Measurements from ENCODE around the gene DHX35.

DHX35 gene
- total RNA-seq, result 28.5 to 31.0 reads per million in 2 experiments

DNA sequence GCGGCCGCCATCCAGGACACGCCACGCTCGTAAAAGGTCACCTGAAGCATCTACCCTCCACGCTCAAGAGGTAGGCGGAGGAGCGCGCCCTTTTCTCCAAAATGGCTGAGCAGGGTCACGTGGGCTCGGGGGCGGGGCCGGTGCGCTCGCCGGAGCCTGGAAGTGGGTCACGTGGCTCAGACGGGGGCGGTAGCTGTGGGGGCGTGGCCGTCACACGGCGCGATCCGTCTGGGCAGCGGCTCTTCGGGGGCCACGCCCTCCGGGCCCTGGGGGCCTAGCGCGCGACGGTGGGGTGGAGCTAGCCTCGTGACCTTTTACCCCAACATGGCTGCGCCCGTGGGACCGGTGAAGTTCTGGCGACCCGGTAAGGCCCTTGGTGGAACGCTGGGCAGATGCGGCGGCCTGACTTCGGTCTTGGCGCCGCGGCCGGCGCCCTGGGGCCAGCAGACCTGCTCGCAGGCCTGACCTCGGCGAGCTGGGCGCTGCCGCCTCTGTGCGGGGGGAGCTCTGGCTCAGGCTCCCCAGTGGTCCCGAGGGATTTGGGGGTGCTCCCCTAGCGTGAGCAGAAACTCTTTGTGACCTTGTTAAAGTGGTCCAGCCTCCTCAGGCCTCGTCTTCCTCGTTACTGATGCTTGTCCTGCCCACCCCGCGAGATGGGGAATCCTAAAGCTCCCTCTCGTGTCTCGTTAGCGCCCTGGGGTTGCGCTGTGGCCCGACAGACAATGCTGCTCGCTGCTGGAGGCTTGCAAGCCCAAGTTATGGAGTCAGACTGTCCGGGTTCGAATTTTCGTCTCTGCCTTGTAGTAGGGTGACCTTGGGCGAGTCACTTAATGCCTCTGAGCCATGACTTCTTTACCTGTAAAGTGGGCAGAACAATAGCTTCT, at the start of gene DHX35:
Gene DHX35, plus strand, starts transcription at position 301 of the 884 bp plus-strand sequence. Its CDS starts 24 bp downstream, at position 325.
- peak; percentile 98 for DNase-seq (ENCODE audit: low read depth)

GRCh38 chr20:38915355-38915754, 46.8 kb upstream of the DHX35 start:
- DNase-seq (ENCODE audit: low read depth), result no peak

DNA sequence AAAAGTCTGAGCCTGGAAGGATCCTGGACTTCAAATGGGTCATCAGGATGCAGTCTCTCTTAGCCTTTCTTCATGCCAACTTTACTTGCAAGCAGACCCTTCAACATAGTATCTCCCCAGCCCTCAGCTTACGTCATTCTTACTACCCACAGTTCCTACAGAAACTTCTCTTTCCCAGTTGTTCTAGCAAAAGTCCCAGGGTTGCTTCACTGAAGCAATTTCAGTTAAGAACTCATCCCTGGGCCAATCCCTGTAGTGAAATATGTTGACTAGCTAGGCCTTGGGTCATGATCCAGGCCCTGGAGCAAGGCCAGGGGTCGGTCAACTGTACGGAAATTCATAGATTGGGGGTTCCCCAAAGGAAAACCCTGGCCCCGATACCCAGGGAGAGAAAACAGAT, 44.5 kb upstream of the DHX35 start:
- no peak for DNase-seq (ENCODE audit: low read depth)

DNA sequence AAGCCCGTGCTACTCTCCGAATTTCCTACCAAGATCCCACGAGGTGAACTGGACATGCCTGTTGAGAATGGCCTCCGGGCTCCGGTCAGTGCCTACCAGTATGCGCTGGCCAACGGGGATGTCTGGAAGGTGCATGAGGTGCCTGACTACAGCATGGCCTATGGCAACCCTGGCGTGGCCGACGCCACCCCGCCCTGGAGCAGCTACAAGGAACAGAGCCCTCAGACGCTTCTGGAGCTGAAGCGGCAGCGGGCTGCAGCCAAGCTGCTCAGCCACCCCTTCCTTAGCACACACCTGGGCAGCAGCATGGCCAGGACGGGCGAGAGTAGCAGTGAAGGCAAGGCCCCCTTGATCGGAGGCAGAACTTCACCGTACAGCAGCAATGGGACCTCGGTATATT, 44.0 kb upstream of the DHX35 start:
- DNase-seq (ENCODE audit: low read depth), result no peak

DNA sequence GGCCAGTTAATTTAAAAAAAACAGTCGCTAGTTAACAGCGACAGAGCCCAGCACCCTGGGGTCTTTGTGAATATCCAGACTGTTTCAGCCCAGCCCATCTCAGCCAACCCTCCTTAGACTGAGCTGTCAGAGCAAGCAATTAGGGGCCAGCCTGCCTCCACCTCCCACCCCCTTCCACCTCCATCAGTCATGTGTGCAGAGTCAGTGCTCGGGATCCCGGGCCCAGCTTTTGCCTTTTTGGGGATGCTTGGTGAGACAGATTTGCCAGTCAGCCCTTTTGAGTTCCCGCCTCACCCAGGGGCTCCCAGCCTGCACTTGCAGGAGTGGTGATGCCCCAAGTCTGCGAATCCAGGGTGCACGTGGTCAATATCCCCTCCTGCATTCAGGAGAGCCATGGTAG, 42.5 kb upstream of the DHX35 start:
- DNase-seq (ENCODE audit: low read depth), result no peak

DNA sequence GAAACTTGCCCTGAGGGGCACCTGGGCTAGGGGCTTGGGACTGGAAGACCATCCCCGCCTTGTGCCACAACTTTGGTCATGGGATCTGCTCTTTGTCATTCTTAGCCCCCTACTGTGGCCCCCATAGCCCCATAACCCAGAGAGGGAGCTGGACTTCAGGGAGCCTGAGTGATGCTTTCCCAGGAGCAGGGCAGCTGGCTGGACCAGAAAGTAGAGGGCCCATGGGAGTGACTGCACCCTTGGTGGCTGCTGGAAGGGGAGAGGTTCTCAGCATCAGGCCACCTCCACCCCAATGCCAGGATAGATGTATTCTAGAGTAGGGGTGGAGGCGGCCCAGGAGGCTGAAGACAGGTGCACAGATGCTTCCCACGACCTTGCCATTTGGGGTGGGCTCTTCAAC, 41.7 kb upstream of the DHX35 start:
- DNase-seq (ENCODE audit: low read depth), result no peak

- no peak for DNase-seq (ENCODE audit: low read depth)
These were observed 41.3 kb upstream of the DHX35 start for GRCh38 chr20:38920851-38921250.

GRCh38 chr20:38924718-38925117, 37.4 kb upstream of the DHX35 start:
- DNase-seq (ENCODE audit: low read depth), result no peak

DNA sequence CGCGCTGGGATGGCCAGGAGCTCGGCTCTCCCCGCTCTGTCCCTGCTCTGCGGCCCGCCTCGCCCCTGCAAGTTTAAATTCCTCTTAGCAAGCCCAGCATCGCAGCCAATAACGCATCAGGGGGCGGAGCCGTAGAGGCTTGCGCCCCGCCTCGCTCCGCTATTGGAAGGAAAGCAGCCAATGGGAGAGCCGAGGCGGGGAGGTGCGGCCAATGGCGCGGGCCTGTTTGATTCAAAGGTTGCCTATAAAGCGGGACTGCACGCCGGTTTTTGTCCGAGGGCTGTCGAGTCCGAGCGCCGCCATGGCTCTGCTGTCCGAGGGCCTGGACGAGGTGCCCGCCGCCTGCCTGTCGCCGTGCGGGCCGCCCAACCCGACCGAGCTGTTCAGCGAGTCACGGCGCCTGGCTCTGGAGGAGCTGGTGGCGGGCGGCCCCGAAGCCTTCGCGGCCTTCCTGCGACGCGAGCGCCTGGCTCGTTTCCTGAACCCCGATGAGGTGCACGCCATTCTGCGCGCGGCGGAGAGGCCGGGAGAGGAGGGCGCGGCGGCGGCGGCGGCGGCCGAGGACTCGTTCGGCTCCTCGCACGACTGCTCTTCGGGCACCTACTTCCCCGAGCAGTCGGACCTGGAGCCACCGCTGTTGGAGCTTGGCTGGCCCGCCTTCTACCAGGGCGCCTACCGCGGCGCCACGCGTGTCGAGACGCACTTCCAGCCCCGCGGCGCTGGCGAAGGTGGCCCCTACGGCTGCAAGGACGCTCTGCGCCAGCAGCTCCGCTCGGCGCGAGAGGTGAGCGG, 35.8 kb upstream of the DHX35 start, which contains the start of gene FAM83D:
Gene FAM83D, plus strand, starts transcription at position 276 of the 792 bp plus-strand sequence. Its CDS starts 26 bp downstream, at position 302.
- DNase-seq (ENCODE audit: low read depth), result peak; percentile 87

- no peak for DNase-seq (ENCODE audit: low read depth)
These were observed 35.1 kb upstream of the DHX35 start for GRCh38 chr20:38926934-38927616.

GRCh38 chr20:38927902-38928578, 34.1 kb upstream of the DHX35 start:
- DNase-seq (ENCODE audit: low read depth), result no peak

GRCh38 chr20:38930242-38930569, 31.9 kb upstream of the DHX35 start:
- DNase-seq (ENCODE audit: low read depth), result no peak

DNA sequence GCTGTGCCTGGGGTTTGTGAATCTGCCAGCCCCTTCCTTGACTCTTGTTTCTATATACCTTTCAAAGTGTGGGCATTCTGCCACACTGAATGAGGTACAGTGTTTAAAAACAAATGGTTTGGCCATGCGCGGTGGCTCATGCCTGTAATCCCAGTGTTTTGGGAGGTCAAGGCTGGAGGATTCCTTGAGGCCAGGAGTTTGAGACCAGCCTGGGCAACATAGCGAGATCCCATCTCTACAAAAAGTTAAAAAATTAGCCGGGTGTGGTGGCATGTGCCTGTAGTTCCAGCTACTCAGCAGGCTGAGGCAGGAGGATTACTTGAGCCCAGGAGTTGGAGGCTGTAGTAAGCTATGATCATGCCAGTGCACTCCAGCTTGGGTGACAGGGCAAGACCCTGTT, 30.2 kb upstream of the DHX35 start:
- no peak for DNase-seq (ENCODE audit: low read depth)

DNA sequence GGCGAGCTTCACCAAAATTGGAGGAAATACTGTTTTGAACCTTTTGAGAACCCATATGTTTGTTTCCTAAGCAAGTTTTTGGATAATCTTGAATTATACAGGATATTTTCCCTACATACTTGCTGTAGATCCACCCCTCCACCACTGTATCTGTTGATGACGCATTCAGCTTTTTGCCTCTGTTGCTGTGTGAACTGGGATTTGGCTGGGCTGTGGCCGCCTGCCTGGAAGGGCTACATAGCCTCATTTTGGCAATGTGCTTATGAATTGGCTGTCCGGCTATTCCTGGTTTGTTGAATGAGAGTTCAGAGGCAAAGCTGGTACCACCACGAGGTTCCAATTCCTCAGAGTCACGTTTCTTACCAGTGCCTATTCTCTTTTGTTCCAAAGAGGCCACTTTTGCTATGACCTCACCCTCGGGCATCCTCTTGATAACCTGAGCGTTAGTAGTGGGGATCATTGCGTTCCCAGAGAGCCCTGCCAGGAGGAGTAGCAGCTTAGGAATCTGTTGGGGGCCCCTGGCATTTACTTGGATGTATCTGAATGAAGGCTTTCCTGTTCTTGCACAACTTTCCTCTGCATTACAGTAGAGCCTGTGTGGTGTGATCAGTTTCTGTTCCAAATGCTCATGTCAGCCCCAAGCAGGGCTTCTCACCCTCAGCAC, 29.6 kb upstream of the DHX35 start:
- DNase-seq (ENCODE audit: low read depth), result no peak

DNA sequence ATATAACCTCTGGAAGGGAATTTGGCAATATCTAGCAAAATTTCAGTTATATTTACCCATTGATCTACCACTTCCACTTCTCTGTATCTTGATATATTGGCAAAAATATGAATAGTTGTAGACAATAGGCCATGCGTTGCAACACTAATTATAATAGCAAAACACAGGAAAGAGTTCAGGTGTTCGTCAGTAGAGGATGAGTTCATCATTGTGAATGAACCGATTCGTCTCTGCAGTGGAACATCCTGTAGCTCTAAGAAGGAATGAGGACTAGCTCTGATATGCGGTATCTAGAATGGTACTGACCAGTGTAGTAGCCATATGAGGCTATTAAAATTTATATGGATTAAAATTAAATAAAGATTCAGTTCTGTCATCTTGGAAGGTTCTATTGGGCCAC, 27.6 kb upstream of the DHX35 start:
- no peak for DNase-seq (ENCODE audit: low read depth)

- DNase-seq (ENCODE audit: low read depth), result no peak
These were observed 26.9 kb upstream of the DHX35 start for GRCh38 chr20:38935285-38935684.

DNA sequence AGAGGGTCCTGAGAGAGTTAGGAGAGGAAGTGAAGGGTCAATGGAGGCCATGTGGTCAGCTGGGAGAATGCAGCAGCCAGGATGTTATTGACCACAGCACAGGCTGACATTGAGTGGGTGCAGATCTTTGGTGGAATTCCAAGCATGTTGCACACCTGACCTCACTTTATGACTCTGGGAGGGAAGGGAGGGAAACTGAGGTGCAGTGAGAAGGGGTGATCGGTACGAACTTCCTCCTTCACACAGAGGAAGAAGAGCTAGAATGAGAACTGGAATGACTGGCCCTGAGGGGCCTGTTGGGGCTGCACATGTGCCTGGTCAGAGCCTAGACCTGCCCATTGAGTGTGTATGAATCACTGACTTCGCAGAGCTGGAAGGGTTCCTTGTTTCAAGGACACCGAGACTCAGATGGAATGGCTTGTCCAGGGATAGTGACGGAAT, 26.2 kb upstream of the DHX35 start:
- DNase-seq (ENCODE audit: low read depth), result no peak

- no peak for DNase-seq (ENCODE audit: low read depth)
These were observed 25.1 kb upstream of the DHX35 start for GRCh38 chr20:38937000-38937399.

DNA sequence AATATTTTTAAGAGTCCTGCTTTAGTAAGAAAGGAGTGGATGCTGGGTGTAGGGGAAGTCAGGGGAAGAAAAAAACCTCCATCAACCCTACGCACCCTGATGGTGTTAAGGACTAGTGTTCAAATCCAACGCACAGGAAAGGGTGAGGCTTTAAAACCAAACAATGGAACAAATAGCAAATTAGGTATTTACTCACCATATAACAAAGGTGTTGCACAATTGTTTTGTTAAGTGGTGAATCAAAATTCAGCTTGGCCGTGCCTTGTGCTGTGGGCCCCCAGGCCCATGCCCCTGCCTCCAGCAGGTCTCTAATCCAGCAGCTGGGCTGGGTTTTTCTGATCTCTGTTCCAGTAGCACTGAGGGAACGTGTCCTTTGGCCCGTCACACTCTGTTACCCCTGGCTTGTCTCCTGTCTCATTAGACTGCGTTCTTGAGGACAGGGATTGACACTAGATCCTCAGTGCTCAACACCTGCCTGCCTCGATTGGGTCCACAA, 24.1 kb upstream of the DHX35 start:
- no peak for DNase-seq (ENCODE audit: low read depth)

DNA sequence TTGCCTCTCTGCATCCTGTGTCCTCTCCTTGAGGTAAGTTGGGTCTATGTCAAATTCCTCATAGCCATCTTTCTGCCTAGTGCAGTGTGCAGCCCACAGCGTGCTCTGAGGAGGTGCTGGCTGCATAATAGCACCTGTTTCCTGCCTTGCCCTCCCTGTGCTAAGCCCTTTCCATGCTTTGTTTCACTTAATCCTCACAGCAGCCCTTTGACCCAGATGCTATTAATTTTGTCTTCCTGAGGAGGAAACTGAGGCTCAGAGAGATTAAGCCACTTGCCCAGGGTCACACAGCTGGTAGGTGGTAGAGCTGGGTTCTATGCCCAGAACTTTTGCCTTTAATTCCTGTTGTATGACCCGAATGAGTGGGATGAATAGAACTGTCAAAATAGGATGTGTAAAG, 22.5 kb upstream of the DHX35 start:
- no peak for DNase-seq (ENCODE audit: low read depth)

GRCh38 chr20:38940644-38941043, 21.5 kb upstream of the DHX35 start:
- DNase-seq (ENCODE audit: low read depth), result no peak
